GM12878 (cell line): Measurements from ENCODE around the gene PPL.

Experiments used
- CBX3 ChIP-seq: fragments of 200-600 bp; sonication (generic); IDR thresholded peaks from 2 replicates; pipeline ENCODE4 v1.6.1; 2016; ENCODE audit warnings: low read depth, borderline replicate concordance
- EZH2 ChIP-seq: IDR thresholded peaks from 2 replicates; pipeline ENCODE4 v1.6.1; 2012; ENCODE audit warnings: low read depth, mild to moderate bottlenecking, control low read depth, inconsistent platforms, low read length, borderline replicate concordance; ENCODE audit not compliant: control insufficient read depth
- HCFC1 ChIP-seq: fragments of 150-350 bp; IDR thresholded peaks from 2 replicates; pipeline ENCODE4 v1.6.1; 2014; ENCODE audit warnings: low read length
- ZZZ3 ChIP-seq: IDR thresholded peaks from 2 replicates; pipeline ENCODE4 v1.6.1; 2011; ENCODE audit warnings: low read depth; ENCODE audit not compliant: control insufficient read depth, insufficient read length

DNA sequence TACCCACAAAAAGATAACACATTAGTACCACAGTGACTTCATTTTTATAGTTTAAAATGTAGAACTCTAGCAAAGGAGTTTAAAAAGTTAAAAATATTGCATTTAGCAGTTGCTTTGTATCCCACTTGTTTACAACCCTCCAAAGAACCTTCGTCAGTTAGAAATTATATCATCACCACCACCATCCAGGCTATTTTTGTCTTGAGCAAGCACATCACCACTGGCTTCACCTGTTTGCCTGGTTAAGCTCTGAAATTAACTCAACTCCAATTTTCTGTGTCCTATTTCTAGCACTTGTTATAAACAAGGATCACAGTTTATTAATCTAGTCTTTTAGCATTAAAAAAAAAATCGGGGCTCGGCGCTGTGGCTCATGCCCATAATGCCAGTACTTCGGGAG, 96.0 kb downstream of the PPL start:
- TF ChIP-seq EZH2 (no peak), CBX3 (no peak), HCFC1 (no peak), ZZZ3 (no peak)
